GM12891 (cell line): Measurements from ENCODE around the gene EHD3.

Experiments
- PAX5 ChIP-seq: IDR thresholded peaks from 2 replicates; pipeline ENCODE4 v1.6.1; 2011; ENCODE audit warnings: low read length, moderate library complexity, mild to moderate bottlenecking; ENCODE audit not compliant: insufficient read depth, severe bottlenecking
- POLR2A ChIP-seq: IDR thresholded peaks from 2 replicates; pipeline ENCODE4 v1.6.1; 2011; ENCODE audit warnings: low read depth, low read length, control low read depth
- POLR2AphosphoS5 ChIP-seq: IDR thresholded peaks from 2 replicates; pipeline ENCODE4 v1.6.1; 2011; ENCODE audit warnings: low read depth, low read length, control low read depth
- POU2F2 ChIP-seq: IDR thresholded peaks from 2 replicates; pipeline ENCODE4 v1.6.1; 2011; ENCODE audit warnings: low read depth, mild to moderate bottlenecking, control low read depth, low read length, moderate library complexity
- SPI1 ChIP-seq: IDR thresholded peaks from 2 replicates; pipeline ENCODE4 v1.6.1; 2011; ENCODE audit warnings: low read depth, low read length, control low read depth
- TAF1 ChIP-seq: IDR thresholded peaks from 2 replicates; pipeline ENCODE4 v1.6.1; 2011; ENCODE audit warnings: low read depth, low read length, control low read depth

DNA sequence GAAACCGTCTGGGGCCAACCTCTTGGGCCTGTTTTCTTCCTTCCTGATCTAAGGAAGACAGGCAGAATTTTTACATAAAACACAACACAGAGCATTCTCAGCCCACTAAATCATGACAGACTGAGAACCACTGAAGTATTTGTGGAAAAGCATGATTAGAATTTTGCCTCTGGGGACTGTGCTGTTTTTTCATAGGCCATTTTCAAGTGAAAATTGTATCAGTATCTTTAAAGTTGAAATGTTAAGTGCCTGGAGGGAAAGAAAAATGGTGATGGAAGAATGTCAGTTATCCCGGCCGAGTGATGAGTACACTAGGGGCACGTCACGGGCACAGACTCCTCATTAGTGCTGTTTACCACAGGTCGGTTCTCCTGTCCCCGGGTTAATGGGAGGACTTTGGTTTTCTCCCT lies 36.9 kb downstream of the EHD3 start:
- TF ChIP-seq POLR2A (no peak), POLR2AphosphoS5 (no peak), TAF1 (no peak), PAX5 (no peak), SPI1 (no peak), POU2F2 (no peak)
